SHP77 treated with DMSO at 0.1 percent for 48 hours (cell line): ENCODE data around the gene DDX1.
"Not testable (repeated sequence)": the region's sequence is repeated elsewhere in the genome, so short reads cannot be mapped to it uniquely, and the experiment has no call there.

Source experiments
- DNase-seq: peaks from one replicate; lab custom pipeline; 2025; lab: John Stamatoyannopoulos, UW

DDX1 gene

DNA sequence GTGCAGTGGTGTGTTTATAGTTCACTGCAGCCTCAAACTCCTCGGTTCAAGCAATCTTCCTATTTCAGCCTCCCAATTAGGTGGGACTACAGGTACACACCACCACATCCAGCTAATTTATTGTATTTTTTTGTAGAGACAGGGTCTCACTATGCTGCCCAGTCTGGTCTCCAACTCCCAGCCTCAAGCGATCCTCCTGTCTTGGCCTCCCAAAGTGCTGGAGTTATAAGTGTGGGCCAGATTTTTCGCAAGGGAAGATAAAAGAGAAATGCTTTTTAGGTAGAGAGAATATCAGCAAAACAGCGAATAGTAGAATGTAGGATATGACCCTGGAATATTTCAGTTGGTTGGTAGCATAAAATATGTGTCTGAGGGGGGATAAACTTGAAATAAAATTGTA lies 4.3 kb downstream of the DDX1 start:
- no peak for DNase-seq

DNA sequence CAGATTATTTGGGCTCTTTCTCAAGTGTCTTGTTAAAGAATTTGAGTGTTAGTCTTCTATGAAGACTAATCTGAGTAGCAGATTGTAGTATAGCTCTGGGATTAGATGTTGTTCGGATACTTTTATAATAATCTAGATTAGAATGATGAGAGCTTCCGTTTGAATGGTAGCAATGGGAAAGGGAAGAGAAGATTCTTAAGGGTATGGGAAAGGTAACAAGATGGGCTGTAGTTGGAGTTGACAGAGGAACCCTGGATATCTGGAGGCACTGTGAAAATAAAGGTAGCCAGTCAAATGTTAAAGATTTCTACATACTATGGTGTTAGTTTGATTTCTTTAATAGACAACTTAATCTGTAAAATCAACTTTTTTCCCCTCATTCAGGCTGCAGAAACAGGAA lies 4.7 kb downstream of the DDX1 start:
- no peak for DNase-seq

DNA sequence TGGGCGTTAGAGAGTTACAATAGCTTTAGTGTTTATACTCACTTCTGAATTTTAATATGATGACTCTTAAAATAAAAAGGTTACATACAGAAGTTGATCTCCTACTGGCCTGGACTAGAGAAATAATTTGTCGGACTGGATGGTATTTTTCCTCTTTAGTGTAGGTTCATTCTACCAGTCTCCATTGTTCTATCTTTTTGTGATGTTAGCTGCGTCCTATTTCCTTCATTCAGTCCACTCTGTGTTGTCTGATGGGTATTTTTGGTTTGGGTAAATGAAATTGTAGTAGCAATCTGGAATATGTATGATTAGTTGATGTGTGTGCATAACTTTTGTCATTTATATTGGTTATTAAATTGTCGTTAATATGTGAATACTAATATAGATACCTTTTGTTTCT lies 5.3 kb downstream of the DDX1 start:
- no peak for DNase-seq

- no peak for DNase-seq
Measured at GRCh38 chr2:15599994-15600393, 8.3 kb downstream of the DDX1 start.

DNA sequence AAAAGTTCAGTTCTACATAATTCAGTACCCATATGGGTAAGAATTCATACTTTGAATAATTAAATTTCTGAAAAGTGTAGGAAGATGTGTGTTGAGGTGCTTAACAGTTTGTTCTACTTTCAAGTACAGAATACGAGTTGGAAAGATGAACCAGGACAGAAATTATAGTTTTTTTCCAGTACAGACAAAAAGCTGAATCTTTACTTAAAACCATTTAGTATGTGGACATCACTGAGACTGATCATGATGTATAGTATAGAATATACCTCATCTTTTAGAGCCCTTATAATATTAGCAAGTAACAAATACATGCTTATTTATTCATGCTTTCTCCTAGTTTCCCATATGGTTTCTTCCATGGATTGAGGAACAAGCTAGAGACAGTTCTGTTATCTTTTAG lies 10.0 kb downstream of the DDX1 start:
- no peak for DNase-seq

- no peak for DNase-seq
Measured at GRCh38 chr2:15602393-15602792, 10.7 kb downstream of the DDX1 start.

DNA sequence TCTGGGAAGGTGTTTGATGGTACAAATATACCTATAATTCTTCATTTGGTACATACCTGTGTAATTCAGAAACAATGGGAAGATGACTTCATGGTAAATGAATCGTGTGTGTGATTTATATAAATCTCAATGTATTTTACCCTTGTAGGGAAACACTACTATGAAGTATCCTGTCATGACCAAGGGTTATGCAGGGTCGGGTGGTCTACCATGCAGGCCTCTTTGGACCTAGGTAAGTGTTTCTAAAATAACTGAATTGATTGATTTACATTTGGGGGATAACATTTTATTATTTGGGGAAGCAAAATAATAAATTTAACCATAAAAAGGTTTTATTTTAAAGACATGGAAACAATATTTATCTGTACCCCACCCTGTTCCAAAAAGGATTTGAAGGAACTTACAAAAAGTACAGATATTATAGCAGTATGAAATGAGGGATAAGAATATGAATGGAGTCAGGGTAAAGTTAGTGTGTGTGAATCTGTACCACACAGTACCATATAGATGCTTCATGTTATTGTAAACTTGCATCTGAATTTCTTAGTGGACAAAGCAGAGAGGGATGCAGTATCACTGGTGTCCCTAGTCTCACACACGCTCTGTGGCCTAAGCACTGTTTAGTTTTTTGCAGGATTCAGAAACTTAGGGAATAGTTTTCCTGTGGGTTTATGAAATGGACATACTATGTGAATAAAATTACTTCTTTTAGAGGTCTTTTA lies 11.5 kb downstream of the DDX1 start:
- DNase-seq, result no peak

GRCh38 chr2:15603948-15604347 lies 12.3 kb downstream of the DDX1 start:
- DNase-seq, result no peak

- no peak for DNase-seq
Measured at GRCh38 chr2:15605721-15606120, 14.1 kb downstream of the DDX1 start.

GRCh38 chr2:15606481-15607441 lies 15.1 kb downstream of the DDX1 start:
- DNase-seq, result no peak

- DNase-seq, result no peak
Measured at GRCh38 chr2:15607709-15608391, 16.2 kb downstream of the DDX1 start.

- DNase-seq, result no peak
Measured at GRCh38 chr2:15608392-15608761, 16.7 kb downstream of the DDX1 start.

GRCh38 chr2:15609341-15610042 lies 17.8 kb downstream of the DDX1 start:
- DNase-seq, result no peak

GRCh38 chr2:15610430-15610952 lies 18.8 kb downstream of the DDX1 start:
- DNase-seq, result no peak

DNA sequence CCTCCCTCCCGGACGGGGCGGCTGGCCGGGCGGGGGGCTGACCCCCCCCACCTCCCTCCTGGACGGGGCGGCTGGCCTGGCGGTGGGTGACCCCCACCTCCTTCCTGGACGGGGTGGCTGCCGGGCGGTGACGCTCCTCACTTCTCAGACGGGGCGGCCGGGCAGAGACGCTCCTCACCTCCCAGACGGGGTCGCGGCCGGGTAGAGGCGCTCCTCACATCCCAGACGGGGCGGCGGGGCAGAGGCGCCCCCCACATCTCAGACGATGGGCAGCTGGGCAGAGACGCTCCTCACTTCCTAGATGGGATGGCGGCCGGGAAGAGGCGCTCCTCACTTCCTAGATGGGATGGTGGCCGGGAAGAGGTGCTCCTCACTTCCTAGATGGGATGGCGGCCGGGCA lies 20.4 kb downstream of the DDX1 start:
- not testable (repeated sequence) for DNase-seq

DNA sequence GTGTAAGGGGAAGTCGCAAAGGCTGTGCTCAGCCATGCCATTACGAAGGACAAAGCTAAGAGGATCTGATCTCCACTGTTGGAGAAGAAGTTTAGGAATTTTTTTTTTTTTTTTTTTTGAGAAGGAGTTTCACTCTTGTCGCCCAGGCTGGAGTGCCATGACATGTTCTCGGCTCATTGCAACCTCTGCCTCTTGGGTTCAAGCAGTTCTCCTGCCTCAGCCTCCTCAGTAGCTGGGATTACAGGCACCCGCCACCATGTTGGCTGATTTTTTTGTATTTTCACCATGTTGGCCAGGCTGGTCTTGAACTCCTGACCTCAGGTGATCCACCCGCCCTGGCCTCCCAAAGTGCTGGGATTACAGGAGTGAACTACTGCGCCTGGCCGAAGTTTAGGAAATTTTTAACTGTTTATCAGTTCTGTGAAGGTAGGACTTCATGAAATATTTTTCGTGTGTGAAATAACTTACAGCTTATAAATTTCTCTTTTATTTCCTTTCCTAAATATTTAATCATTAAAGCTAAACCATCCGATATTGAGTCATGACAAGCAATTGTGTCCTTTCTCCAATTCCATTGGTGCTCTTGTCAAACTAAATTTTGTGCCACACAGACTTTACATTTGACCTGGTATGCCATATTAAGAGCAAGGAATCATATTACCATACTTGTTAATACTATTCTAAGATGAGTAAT lies 22.2 kb downstream of the DDX1 start:
- DNase-seq, result no peak

GRCh38 chr2:15614545-15615300 lies 23.1 kb downstream of the DDX1 start:
- no peak for DNase-seq

DNA sequence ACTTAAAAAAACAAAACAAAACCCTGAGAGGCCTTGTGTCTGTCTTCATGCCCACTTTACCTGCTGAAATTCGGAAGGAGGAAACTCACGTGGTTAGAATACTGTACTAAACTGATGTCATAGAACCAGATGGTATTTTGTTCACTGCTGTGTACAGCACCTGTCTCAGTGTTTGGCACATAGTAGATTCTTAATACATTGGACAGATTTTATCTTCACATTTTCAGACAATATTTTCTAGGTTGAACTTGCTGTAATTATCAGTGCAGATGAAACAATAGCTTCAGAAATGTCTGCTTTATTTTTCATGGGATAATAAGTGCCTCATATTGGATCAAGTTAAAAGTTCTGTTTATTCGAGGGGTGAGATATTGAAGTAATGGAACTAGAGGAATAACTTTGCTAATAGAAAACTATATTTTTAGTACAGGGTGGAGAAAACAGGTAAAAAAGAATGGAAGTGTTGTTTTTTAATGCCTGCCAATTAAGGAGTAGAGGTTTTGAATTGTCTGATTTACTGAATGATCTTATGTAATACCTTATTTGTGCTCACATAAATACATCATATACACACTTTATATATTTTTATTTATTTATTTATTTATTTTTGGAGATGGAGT lies 23.7 kb downstream of the DDX1 start:
- DNase-seq, result no peak

DNA sequence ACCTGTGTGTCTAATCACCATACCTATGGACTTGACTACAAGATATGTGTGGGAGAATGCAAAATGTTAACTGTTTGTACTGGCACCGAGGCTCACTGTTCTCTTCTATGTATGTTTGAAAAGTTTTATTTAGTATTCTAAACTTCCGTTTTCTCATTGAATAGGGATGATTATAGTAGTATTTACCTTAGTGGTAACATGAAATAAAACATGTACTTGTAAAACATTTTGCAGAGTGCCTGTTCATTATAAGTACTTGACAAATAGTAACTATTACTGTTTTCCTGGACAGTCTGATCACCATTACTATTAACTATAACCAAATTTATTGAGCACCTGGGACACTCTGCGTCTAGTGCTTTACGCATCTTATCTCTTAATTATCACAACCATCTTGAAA lies 24.8 kb downstream of the DDX1 start:
- no peak for DNase-seq
